ENCODE measurements around the gene LINGO3.

Gene LINGO3

DNA sequence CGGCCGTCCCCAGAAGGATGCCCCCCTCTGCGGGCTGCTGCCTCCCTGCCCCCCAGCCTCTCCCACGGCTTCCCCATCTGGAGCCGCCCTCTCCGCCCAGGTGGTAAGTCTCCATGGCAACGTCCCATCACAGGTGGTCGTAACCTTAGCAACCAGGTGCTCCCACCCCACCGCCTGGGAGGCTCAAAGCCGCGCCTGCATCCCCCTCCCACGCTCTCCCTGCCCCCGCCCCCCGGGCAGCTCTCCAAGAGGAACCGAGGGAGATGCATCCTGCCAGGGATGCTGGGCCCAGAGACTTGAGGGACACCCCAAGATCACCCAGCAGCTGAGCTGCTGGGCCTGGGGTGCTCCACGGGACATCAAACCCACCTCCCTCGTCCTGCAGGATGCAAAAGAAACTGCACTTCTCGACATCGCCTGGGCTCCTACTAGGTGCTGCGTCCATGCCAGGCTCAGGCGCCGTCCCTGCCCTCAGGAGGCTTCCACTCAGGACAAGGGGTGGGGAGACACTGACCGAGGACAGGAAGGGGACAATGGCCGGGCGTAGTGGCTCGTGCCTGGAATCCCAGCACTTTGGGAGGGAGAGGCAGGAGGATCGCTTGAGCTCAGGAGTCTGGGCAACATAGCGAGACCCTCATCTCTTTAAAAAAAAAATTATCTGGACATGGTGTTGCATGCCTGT, 5.0 kb upstream of the LINGO3 start:
- Mint-ChIP-seq H3K36me3 (no peaks in the 10 kb centered on the region), H3K27ac (no peak overlapping the region), H3K4me1 (peaks cover 4% of the 10 kb centered on the region), H3K27me3 (peaks cover 88% of the 10 kb centered on the region), H3K9me3 (peaks cover 13% of the 10 kb centered on the region), H3K4me3 (no peak overlapping the region)
- no peak for DNase-seq
- CTCF ChIA-PET: interaction anchor here (0.6 kb wide), 1 partner anchor 16 kb away, joined by 5 read pairs; no protein-coding TSS in a partner anchor

DNA sequence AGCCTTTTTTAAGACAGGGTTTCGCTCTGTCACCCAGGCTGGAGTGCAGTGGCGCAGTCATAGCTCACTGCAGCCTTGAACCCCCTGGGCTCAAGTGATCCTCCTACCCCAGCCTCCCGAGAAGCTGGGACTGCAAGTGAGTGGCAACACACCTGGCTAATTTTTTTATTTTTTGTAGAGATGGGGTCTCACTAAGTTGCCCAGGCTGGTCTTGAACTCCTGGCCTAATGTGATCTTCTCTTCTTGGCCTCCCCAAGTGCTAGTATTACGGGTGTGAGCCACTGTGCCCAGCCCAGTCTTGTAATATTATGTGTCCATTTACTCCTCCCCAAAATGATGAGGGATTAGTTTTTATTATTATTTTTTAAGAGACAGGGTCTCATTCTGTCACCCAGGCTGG, 3.1 kb upstream of the LINGO3 start:
- Mint-ChIP-seq H3K36me3 (no peaks in the 10 kb centered on the region), H3K27me3 (peaks cover 94% of the 10 kb centered on the region), H3K9me3 (peaks cover 13% of the 10 kb centered on the region), H3K4me1 (peaks cover 4% of the 10 kb centered on the region), H3K4me3 (no peak overlapping the region), H3K27ac (no peak overlapping the region)
- no peak for DNase-seq
- CTCF ChIA-PET: no interaction called here

GRCh38 chr19:2309734-2310362, 1.9 kb upstream of the LINGO3 start:
- Mint-ChIP-seq H3K27ac (no peak overlapping the region), H3K4me3 (no peak overlapping the region), H3K27me3 (peaks cover 94% of the 10 kb centered on the region), H3K9me3 (peaks cover 4% of the 10 kb centered on the region), H3K36me3 (no peaks in the 10 kb centered on the region), H3K4me1 (peaks cover 3% of the 10 kb centered on the region)
- no peak for DNase-seq
- CTCF ChIA-PET: no interaction called here

GRCh38 chr19:2307518-2308012, 389 bp downstream of the LINGO3 start:
- no peaks in the 10 kb centered on the region for H3K36me3 Mint-ChIP-seq
- DNase-seq: no peak
- H3K27ac Mint-ChIP-seq: no peak overlapping the region
- peaks cover 97% of the 10 kb centered on the region for H3K27me3 Mint-ChIP-seq
- H3K9me3 Mint-ChIP-seq: no peaks in the 10 kb centered on the region
- H3K4me3 Mint-ChIP-seq: no peak overlapping the region
- CTCF ChIA-PET: no interaction called here
- H3K4me1 Mint-ChIP-seq: peaks cover 7% of the 10 kb centered on the region

GRCh38 chr19:2306971-2307370, 983 bp downstream of the LINGO3 start:
- no peak overlapping the region for H3K4me3 Mint-ChIP-seq
- no peak overlapping the region for H3K27ac Mint-ChIP-seq
- H3K9me3 Mint-ChIP-seq: no peaks in the 10 kb centered on the region
- CTCF ChIA-PET: no interaction called here
- no peaks in the 10 kb centered on the region for H3K36me3 Mint-ChIP-seq
- peaks cover 7% of the 10 kb centered on the region for H3K4me1 Mint-ChIP-seq
- H3K27me3 Mint-ChIP-seq: peaks cover 97% of the 10 kb centered on the region
- DNase-seq: no peak

GRCh38 chr19:2306281-2306806, 1.6 kb downstream of the LINGO3 start:
- Mint-ChIP-seq H3K9me3 (no peaks in the 10 kb centered on the region), H3K27ac (peak overlapping the region; percentile 64), H3K4me3 (no peak overlapping the region), H3K27me3 (peaks cover 95% of the 10 kb centered on the region), H3K4me1 (peaks cover 7% of the 10 kb centered on the region), H3K36me3 (no peaks in the 10 kb centered on the region)
- no peak for DNase-seq
- CTCF ChIA-PET: no interaction called here

- no peak for DNase-seq
- no peak overlapping the region for H3K27ac Mint-ChIP-seq
- H3K4me3 Mint-ChIP-seq: no peak overlapping the region
- peaks cover 7% of the 10 kb centered on the region for H3K4me1 Mint-ChIP-seq
- no peaks in the 10 kb centered on the region for H3K9me3 Mint-ChIP-seq
- no peaks in the 10 kb centered on the region for H3K36me3 Mint-ChIP-seq
- CTCF ChIA-PET: no interaction called here
- H3K27me3 Mint-ChIP-seq: peaks cover 97% of the 10 kb centered on the region
These were observed 2.3 kb downstream of the LINGO3 start for GRCh38 chr19:2305452-2306280.

- Mint-ChIP-seq H3K36me3 (no peaks in the 10 kb centered on the region), H3K4me3 (no peak overlapping the region), H3K4me1 (peaks cover 4% of the 10 kb centered on the region), H3K27me3 (peaks cover 80% of the 10 kb centered on the region), H3K27ac (no peak overlapping the region), H3K9me3 (no peaks in the 10 kb centered on the region)
- CTCF ChIA-PET: interaction anchor here (1.4 kb wide), 1 partner anchor 45 kb away, joined by 3 read pairs; no protein-coding TSS in a partner anchor
- DNase-seq: no peak
These were observed 4.6 kb downstream of the LINGO3 start for GRCh38 chr19:2303211-2303798.

DNA sequence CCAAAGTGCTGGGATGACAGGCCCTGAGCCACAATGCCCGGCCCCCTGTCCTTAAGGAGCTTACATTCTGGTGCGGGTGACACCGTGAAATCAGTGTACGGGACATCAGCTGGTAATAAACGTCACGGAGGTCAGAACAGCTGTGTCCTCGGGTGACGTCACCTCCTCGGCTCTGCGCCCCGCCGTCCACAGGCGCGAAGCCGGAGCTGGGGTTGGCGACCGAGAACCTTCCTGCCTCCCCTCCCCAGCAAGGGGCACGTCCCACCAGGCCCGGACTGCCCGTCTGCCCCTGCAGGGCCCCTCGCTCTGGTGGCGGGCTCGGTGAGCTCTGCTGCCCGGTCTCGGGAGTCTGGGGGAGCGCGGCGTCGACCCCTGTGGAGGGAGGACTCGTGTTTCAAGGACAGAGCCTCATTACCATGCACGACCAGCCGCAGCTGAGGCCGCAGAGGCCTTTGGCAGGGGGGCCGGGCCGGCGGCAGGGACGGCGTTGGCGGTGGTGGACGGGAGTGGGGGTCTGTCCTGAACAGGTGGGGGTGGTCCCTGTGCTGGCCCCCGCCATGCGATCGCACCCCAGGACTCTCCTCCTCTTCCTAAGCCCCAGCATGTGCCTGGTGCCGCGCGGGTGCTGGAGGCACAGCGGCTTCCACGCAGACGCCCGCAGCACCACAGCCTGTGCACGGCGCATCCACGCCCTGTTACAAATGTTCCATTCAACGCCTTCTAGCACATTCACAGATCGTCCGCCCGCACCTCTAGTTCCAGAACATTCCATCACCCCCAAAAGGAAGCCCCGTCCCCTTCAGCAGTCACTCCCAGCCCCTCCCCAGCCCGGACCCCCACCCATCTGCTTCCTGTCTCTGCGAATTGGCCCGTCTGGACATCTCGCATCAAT, 5.4 kb downstream of the LINGO3 start:
- no peak overlapping the region for H3K4me3 Mint-ChIP-seq
- H3K27ac Mint-ChIP-seq: no peak overlapping the region
- H3K4me1 Mint-ChIP-seq: peaks cover 4% of the 10 kb centered on the region
- no peak for DNase-seq
- H3K27me3 Mint-ChIP-seq: peaks cover 74% of the 10 kb centered on the region
- CTCF ChIA-PET: interaction anchor here (1.4 kb wide), 1 partner anchor 44 kb away, joined by 3 read pairs; no protein-coding TSS in a partner anchor
- H3K9me3 Mint-ChIP-seq: no peaks in the 10 kb centered on the region
- no peaks in the 10 kb centered on the region for H3K36me3 Mint-ChIP-seq

DNA sequence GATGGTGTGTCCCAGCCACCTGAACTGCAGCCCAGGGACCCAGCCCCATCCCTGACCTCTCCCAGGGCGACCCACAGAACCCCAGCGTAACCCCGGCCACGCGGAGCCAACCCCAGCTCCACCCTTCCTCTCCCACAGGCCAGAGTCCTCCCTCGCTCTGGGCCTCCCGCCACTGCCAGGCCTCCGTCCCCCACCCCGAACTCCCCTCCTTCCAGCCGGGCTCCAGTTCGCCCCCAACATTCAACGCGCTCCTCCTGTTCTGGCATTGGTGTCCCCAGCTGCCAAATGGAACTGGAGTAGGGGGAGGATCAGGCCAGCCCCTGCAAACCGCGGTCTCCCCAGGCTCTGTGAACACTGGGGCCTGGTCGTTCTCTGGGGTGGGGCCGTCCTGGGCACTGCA, 7.4 kb downstream of the LINGO3 start:
- Mint-ChIP-seq H3K4me3 (no peak overlapping the region), H3K27ac (no peak overlapping the region), H3K4me1 (peaks cover 4% of the 10 kb centered on the region), H3K27me3 (peaks cover 53% of the 10 kb centered on the region), H3K36me3 (peaks cover 2% of the 10 kb centered on the region), H3K9me3 (no peaks in the 10 kb centered on the region)
- CTCF ChIA-PET: no interaction called here
- DNase-seq: no peak

GRCh38 chr19:2296141-2296540, 11.8 kb downstream of the LINGO3 start:
- DNase-seq: no peak
- CTCF ChIA-PET: no interaction called here
- peaks cover 17% of the 10 kb centered on the region for H3K4me1 Mint-ChIP-seq
- H3K4me3 Mint-ChIP-seq: no peak overlapping the region
- H3K27me3 Mint-ChIP-seq: peaks cover 10% of the 10 kb centered on the region
- peaks cover 21% of the 10 kb centered on the region for H3K36me3 Mint-ChIP-seq
- no peaks in the 10 kb centered on the region for H3K9me3 Mint-ChIP-seq
- no peak overlapping the region for H3K27ac Mint-ChIP-seq

- Mint-ChIP-seq H3K27ac (no peak overlapping the region), H3K4me3 (no peak overlapping the region), H3K4me1 (peaks cover 25% of the 10 kb centered on the region), H3K36me3 (peaks cover 27% of the 10 kb centered on the region), H3K9me3 (no peaks in the 10 kb centered on the region), H3K27me3 (peaks cover 7% of the 10 kb centered on the region)
- CTCF ChIA-PET: interaction anchor here (1.3 kb wide), 1 partner anchor 95 kb away, joined by 3 read pairs; no protein-coding TSS in a partner anchor
- DNase-seq: no peak
These were observed 13.1 kb downstream of the LINGO3 start for GRCh38 chr19:2294687-2295335.

Measured in activated naive CD4-positive, alpha-beta T cell treated with anti-CD3 and anti-CD28 coated beads, Interleukin-2, amount 10 ng/mL, durations not matched to agents 7 days and 5 days (primary cell).